Measurements from ENCODE around the gene MINDY4.

MINDY4 gene

GRCh38 chr7:30735631-30736030, 35.6 kb upstream of the MINDY4 start:
- Mint-ChIP-seq H3K4me1 (ENCODE audit: low read depth) (peaks cover 50% of the 10 kb centered on the region), H3K4me3 (no peak overlapping the region), H3K27me3 (no peaks in the 10 kb centered on the region), H3K27ac (no peak overlapping the region), H3K9me3 (ENCODE audit: low read depth) (no peaks in the 10 kb centered on the region), H3K36me3 (no peaks in the 10 kb centered on the region)

DNA sequence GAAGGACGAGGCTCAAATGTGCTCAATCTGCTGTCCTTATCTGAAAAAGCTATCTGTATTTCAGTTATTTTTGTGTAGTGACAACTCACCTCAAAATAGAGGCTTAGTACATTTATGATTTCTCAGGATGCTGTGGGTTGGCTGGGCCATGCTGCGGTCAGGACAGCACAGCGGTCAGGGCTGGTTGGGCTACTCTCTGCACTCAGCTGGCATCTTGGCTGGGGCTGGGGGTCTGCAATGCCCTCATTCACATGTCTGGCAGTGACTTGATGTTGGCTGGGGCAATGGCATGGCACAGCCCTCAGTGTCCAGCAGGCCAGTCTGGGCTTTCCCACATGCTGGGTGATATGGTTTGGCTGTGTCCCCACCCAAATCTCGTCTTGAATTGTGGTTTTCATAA, 34.9 kb upstream of the MINDY4 start:
- Mint-ChIP-seq H3K27me3 (no peaks in the 10 kb centered on the region), H3K27ac (no peak overlapping the region), H3K4me1 (ENCODE audit: low read depth) (peaks cover 43% of the 10 kb centered on the region), H3K9me3 (ENCODE audit: low read depth) (no peaks in the 10 kb centered on the region), H3K4me3 (no peak overlapping the region), H3K36me3 (no peaks in the 10 kb centered on the region)

DNA sequence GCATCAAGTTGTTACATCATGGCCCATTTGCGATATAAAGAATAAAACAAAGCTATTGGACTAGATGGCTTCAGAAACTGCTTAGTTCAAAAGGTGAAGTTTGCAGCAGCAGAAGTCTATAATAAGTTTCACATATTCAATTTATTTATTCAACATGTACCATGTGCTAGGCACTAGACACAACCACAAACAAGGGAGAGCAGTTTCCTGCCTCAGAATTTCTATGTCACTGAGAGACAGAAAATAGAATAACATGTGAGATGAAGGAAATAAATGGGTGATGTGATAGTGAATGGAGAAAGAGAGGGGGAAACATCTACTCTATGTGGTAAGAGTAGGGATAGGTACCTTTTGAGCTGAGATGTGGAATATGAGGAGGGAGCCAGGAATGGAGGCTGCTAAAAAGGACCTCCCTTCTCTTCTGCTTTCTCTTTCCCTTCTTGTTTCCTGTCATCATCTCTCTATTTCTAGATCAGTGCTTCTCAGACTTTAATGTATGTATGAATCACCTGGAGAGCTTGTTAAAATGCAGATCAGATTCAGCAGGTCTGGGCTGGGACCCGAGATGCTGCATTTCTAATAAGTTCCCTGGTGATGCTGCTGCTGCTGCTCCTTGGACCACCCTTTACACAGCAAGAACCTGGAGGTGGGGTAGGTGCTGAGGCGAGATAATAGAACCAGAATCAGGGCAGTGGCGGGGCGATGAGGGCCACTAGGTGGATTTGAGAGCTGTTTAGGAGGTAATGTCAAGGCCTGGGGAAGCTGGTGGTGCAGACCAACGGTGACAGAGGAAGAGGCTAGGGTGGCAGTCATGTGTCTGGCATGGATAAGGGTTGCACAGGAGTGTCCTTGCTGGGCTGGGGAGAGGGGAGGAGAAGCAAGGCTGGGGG, 32.9 kb upstream of the MINDY4 start:
- Mint-ChIP-seq H3K9me3 (ENCODE audit: low read depth) (no peaks in the 10 kb centered on the region), H3K27me3 (no peaks in the 10 kb centered on the region), H3K36me3 (no peaks in the 10 kb centered on the region), H3K4me1 (ENCODE audit: low read depth) (peaks cover 33% of the 10 kb centered on the region), H3K4me3 (peak overlapping the region; percentile 49), H3K27ac (peak overlapping the region; percentile 87)

GRCh38 chr7:30739691-30740090, 31.5 kb upstream of the MINDY4 start:
- H3K4me3 Mint-ChIP-seq, result no peak overlapping the region
- no peaks in the 10 kb centered on the region for H3K27me3 Mint-ChIP-seq
- no peaks in the 10 kb centered on the region for H3K9me3 Mint-ChIP-seq (ENCODE audit: low read depth)
- H3K36me3 Mint-ChIP-seq, result no peaks in the 10 kb centered on the region
- H3K27ac Mint-ChIP-seq, result no peak overlapping the region
- H3K4me1 Mint-ChIP-seq (ENCODE audit: low read depth), result peaks cover 33% of the 10 kb centered on the region

- Mint-ChIP-seq H3K4me3 (no peak overlapping the region), H3K4me1 (ENCODE audit: low read depth) (peaks cover 28% of the 10 kb centered on the region), H3K27ac (no peak overlapping the region), H3K36me3 (no peaks in the 10 kb centered on the region), H3K9me3 (ENCODE audit: low read depth) (no peaks in the 10 kb centered on the region), H3K27me3 (no peaks in the 10 kb centered on the region)
These were observed 30.6 kb upstream of the MINDY4 start for GRCh38 chr7:30740417-30741181.

GRCh38 chr7:30741289-30741688, 29.9 kb upstream of the MINDY4 start:
- Mint-ChIP-seq H3K4me1 (ENCODE audit: low read depth) (peaks cover 28% of the 10 kb centered on the region), H3K36me3 (no peaks in the 10 kb centered on the region), H3K9me3 (ENCODE audit: low read depth) (no peaks in the 10 kb centered on the region), H3K4me3 (no peak overlapping the region), H3K27me3 (no peaks in the 10 kb centered on the region), H3K27ac (no peak overlapping the region)

- Mint-ChIP-seq H3K36me3 (no peaks in the 10 kb centered on the region), H3K27ac (no peak overlapping the region), H3K4me1 (ENCODE audit: low read depth) (peaks cover 13% of the 10 kb centered on the region), H3K4me3 (no peak overlapping the region), H3K27me3 (no peaks in the 10 kb centered on the region), H3K9me3 (ENCODE audit: low read depth) (no peaks in the 10 kb centered on the region)
These were observed 27.7 kb upstream of the MINDY4 start for GRCh38 chr7:30743371-30744074.

DNA sequence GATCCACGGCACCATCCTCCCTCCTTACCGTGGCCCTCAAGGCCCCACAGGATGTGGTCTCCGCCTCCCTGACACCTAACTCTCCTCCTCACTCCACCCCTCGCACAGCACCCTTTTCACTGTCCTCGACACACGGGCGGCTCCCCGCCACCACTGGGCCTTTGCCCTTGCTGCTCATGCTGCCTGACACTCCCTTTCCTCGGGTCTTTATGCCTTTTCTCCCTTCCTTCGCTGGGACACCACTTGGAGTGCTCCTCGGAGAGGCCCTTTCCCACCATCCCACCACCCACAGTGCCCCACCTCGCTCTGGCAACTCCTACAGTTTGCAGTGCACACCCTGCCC, 27.2 kb upstream of the MINDY4 start:
- H3K9me3 Mint-ChIP-seq (ENCODE audit: low read depth), result no peaks in the 10 kb centered on the region
- no peak overlapping the region for H3K27ac Mint-ChIP-seq
- peaks cover 7% of the 10 kb centered on the region for H3K4me1 Mint-ChIP-seq (ENCODE audit: low read depth)
- no peaks in the 10 kb centered on the region for H3K36me3 Mint-ChIP-seq
- no peak overlapping the region for H3K4me3 Mint-ChIP-seq
- no peaks in the 10 kb centered on the region for H3K27me3 Mint-ChIP-seq

DNA sequence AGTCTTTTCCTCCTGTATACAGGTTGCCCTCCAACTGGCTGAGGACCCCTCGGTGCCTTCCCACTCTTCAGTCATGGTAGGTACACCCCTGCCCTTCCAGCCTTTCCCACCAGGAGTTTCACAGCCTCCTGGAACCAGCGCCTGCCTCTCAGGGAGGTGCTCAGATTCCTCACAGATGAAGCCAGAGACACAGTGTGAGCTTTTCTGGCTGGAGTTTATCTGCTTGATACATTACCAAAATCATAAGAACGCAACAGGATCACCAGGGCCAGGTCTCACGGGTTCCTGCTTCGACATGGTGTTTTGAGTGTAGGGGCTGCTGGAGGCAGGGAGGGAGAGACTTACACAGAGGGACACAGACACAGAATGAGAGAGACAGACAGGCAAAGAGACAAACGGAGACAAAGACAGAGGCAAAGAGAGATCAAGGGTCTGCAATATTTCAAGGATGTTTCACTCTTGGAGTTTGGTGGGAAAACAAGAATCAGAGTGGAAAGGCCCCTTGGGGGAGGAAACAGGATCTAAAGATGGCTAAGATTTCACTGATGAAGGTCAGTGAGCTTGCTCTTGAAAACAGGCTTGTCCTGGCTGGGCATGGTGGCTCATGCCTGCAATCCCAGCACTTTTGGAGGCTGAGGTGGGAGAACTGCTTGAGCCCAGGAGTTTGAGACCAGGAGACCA, 25.8 kb upstream of the MINDY4 start:
- H3K4me1 Mint-ChIP-seq (ENCODE audit: low read depth), result peaks cover 2% of the 10 kb centered on the region
- H3K4me3 Mint-ChIP-seq, result no peak overlapping the region
- no peak overlapping the region for H3K27ac Mint-ChIP-seq
- no peaks in the 10 kb centered on the region for H3K36me3 Mint-ChIP-seq
- H3K9me3 Mint-ChIP-seq (ENCODE audit: low read depth), result no peaks in the 10 kb centered on the region
- no peaks in the 10 kb centered on the region for H3K27me3 Mint-ChIP-seq

GRCh38 chr7:30750010-30750409, 21.2 kb upstream of the MINDY4 start:
- no peaks in the 10 kb centered on the region for H3K9me3 Mint-ChIP-seq (ENCODE audit: low read depth)
- H3K36me3 Mint-ChIP-seq, result no peaks in the 10 kb centered on the region
- H3K4me3 Mint-ChIP-seq, result no peak overlapping the region
- H3K27me3 Mint-ChIP-seq, result no peaks in the 10 kb centered on the region
- no peak overlapping the region for H3K27ac Mint-ChIP-seq
- H3K4me1 Mint-ChIP-seq (ENCODE audit: low read depth), result no peaks in the 10 kb centered on the region

- Mint-ChIP-seq H3K27me3 (no peaks in the 10 kb centered on the region), H3K4me3 (no peak overlapping the region), H3K4me1 (ENCODE audit: low read depth) (no peaks in the 10 kb centered on the region), H3K9me3 (ENCODE audit: low read depth) (no peaks in the 10 kb centered on the region), H3K27ac (no peak overlapping the region), H3K36me3 (no peaks in the 10 kb centered on the region)
These were observed 20.2 kb upstream of the MINDY4 start for GRCh38 chr7:30750683-30751650.

GRCh38 chr7:30751696-30752273, 19.4 kb upstream of the MINDY4 start, which contains the start of gene INMT:
TSS of gene INMT (plus strand) at chr7:30752135. CDS start at chr7:30752151, 16 bp downstream.
- no peaks in the 10 kb centered on the region for H3K4me1 Mint-ChIP-seq (ENCODE audit: low read depth)
- H3K9me3 Mint-ChIP-seq (ENCODE audit: low read depth), result no peaks in the 10 kb centered on the region
- H3K36me3 Mint-ChIP-seq, result no peaks in the 10 kb centered on the region
- H3K27me3 Mint-ChIP-seq, result no peaks in the 10 kb centered on the region
- no peak within 1 kb of the TSS for H3K27ac Mint-ChIP-seq
- H3K4me3 Mint-ChIP-seq, result no peak within 1 kb of the TSS

GRCh38 chr7:30752484-30752883, 18.7 kb upstream of the MINDY4 start:
- Mint-ChIP-seq H3K4me1 (ENCODE audit: low read depth) (no peaks in the 10 kb centered on the region), H3K36me3 (no peaks in the 10 kb centered on the region), H3K4me3 (no peak overlapping the region), H3K9me3 (ENCODE audit: low read depth) (no peaks in the 10 kb centered on the region), H3K27ac (no peak overlapping the region), H3K27me3 (no peaks in the 10 kb centered on the region)
